GM19240 (cell line): ENCODE measurements around the gene LRRK1.

ENCODE experiments used
- DNase-seq: peaks from one replicate; pipeline ENCODE4 v3.0.0; 2011; ENCODE audit warnings: low spot score; ENCODE audit not compliant: insufficient read length

Gene LRRK1

DNA sequence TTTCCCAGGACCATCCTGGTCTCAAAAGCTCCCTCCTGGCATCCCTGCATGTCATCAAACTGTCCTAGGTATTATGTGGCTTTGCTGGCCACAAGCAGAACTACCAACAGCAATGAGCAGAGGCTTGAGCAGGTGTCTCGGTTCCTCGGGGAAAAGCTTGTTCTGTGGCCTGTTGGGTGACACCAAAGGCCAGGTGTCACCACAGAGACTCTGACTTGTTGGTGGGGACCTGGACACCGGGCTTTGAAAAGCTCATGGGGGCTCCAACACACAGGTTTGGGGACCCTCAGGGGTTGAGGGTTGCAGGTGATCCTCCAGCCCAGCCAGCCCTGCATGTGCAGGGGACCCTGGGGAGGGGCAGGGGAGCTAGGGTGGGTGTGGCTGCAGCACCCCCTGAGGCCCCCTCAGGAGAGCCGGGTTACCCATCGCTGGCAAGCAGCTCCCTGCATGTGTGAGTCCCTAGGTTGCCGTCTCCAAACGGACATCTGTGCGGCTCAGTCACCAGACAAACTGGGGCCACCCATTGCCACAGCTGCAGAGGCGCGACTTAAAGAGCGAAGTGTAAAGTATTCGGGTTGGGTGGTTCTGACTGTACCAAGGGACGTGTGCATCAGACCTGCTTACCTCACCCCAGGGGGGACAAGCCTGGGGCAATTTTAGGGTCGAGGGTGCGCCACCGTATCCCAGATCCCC is 192.6 kb downstream of the LRRK1 start:
- DNase-seq = no peak

DNA sequence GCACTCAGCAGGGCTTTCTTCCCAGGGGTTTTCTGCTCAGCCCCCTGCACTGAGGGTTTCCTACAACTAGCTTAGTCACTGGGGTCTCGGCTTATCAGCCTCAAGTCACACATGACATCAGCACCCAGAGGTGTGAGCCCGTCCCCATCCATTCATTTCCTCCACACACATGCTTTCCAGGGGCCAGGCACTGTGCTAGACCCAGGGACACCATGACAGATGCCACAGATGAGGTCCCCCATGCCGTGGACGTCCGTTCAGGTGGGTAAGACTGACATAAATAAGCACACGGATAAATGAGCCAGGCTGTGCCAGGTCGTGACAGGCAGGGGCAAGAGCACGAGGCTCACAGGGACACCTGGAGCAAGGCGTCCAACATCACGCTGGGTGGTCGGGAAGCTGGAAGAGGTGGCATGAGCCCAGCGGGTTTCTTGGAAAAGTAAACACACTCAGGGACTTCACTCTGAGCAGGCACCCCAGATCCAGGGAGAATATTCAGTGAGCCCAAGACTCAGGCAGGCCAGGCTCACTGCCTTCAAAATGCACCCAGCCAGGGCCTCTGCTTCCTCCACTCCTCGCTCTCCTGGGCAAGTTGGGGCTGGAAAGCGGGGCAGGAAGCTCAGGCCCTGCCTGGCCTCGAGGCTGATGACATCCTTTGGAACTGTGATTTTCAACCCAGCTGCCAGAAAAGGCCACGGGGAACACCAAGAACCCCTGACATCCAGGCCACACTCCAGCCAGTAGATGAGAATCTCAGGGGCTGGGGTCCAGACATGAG is 193.4 kb downstream of the LRRK1 start:
- DNase-seq = no peak

GRCh38 chr15:101113114-101114005 is 194.2 kb downstream of the LRRK1 start:
- DNase-seq = no peak

DNA sequence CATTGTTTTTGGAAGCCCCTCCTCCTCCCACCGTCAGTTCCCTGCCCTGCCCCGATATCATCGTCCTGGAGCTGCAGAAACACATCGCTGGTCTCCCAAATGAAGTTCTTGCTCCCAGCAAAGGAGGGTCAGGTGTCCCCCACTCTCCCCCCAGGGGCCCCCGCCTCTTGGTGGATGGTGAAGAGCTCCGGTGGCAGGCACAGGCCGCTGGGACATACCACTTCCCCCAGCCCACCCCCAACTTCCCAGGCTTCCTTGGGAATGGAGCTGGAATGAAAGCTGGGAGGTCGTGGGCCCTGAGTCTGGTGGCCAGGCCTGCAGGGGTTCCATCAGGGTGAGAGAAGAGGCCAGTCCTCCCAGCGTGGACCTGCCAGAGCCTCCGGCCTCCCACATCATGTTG is 195.0 kb downstream of the LRRK1 start:
- no peak for DNase-seq

DNA sequence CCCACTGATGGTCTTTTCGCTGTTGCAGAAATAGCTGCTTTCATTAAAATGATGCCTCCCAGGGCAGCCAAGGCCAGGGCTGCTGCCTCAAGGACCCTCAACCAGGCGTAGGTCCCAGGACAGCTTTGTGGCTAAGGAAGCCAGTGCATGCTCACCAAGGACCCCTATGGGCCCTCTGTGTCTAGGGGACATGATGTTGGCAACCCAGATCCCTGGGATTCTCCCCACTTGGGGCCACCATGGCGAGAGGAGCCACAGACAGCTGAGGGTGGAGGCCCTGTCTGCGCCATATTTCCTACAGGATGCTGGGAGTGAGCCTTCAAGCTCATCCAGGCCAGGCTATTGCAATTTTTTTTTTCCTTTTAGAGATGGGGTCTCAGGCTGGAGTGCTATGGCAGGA is 195.5 kb downstream of the LRRK1 start:
- DNase-seq = no peak

- no peak for DNase-seq
These were observed 196.2 kb downstream of the LRRK1 start for GRCh38 chr15:101115393-101115785.

DNA sequence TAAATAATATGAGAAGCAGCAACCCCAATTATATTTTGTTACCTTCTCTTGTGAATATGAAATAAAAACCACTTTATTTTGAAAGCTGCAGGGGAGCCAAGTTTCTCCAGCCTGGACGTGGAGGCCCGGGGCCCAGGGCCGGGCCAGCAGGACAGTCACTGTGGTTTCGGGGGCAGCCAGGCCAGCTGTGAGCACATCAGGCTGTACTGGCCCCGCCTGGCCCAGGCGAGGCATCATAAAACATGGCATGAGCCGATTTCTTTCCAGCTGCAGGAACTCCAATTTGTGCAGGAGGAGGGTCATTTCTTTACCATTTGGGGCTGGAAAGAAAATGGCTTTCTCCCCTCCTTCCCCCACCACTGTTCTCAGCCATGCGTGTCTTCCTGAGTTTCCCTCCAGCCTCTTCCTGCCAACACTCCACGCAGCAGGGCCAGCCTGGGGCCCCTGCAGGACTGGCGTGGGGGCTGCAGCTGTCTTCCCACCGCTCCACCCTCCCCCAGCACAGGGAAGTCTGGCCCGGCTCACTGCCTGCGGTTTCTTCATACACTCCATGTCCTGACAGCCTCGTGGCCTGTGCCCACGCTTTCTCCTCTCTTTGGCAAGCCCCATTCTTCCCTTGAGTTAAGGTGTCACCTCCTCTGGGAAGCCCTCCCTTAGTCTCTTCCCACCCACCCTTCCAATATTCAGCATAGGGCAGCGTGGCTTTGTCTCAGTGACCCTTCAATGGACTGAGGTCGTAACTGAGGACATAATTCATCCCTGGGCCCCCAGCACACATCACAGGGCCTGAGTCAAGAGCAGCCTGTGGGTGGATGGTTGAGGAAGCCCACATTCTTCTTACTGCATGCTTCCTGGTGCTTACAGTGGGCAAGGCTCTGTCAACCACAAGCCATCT is 196.9 kb downstream of the LRRK1 start:
- DNase-seq = no peak

- DNase-seq = no peak
These were observed 197.5 kb downstream of the LRRK1 start for GRCh38 chr15:101116681-101116976.

- DNase-seq = no peak
These were observed 199.0 kb downstream of the LRRK1 start for GRCh38 chr15:101118116-101118515.

- no peak for DNase-seq
These were observed 199.5 kb downstream of the LRRK1 start for GRCh38 chr15:101118615-101119014.

DNA sequence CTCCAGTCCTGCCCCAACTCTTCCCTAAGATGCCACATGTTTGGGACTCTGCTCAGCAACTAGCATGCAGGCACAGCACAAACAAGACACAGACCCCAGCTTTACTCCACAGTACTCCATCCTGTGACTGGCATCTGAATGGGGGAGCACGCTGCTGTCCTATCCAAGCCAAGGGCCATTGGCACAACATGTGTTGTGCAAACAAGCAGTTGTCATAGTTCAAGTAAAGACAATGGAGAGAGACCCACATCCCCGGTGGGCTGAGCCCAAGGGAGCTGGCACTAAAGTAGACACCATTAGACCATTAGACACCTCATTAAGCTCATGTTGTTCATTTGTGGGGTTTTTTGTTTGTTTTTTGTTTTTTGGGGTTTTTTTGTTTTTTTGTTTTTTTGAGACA is 200.0 kb downstream of the LRRK1 start:
- DNase-seq = no peak
